ENCODE results near the gene RARRES1. TPM values are rescaled to one million over a fixed set of nuclear protein-coding genes. Genes with fewer than 3 reads are reported as not detected.

The RARRES1 gene
- total RNA-seq, 1 donor from 2014 or later: 742 TPM

- TF ChIP-seq POLR2A (IDR thresholded peaks at IDR 0.05) (no peak), POLR2AphosphoS5 (IDR thresholded peaks at IDR 0.05; ENCODE audit: insufficient read depth in 1 of 2, low read depth in 1 of 2) (no peak), CTCF (IDR thresholded peaks at IDR 0.05) (no peak)
- Histone ChIP-seq H3K4me3 (no peak overlapping the region), H3K27ac (peak overlapping the region; percentile 47), H3K36me3 (no peaks in the 10 kb centered on the region), H3K9me3 (no peaks in the 10 kb centered on the region), H3K4me1 (peaks cover 40% of the 10 kb centered on the region), H3K27me3 (no peaks in the 10 kb centered on the region)
- DNase-seq (ENCODE audit: extremely low spot score in 2 of 2): no peak
- intact Hi-C loops (cut with DNase I): no loop called here
Observed at GRCh38 chr3:158770741-158771350, 38.6 kb upstream of the RARRES1 start.

GRCh38 chr3:158769952-158770740 is 37.9 kb upstream of the RARRES1 start:
- TF ChIP-seq CTCF (IDR thresholded peaks at IDR 0.05) (no peak), POLR2A (IDR thresholded peaks at IDR 0.05) (no peak), POLR2AphosphoS5 (IDR thresholded peaks at IDR 0.05; ENCODE audit: insufficient read depth in 1 of 2, low read depth in 1 of 2) (no peak)
- Histone ChIP-seq H3K36me3 (no peaks in the 10 kb centered on the region), H3K27me3 (no peaks in the 10 kb centered on the region), H3K27ac (peak overlapping the region; percentile 47), H3K4me1 (peaks cover 40% of the 10 kb centered on the region), H3K4me3 (no peak overlapping the region), H3K9me3 (no peaks in the 10 kb centered on the region)
- no peak for DNase-seq (ENCODE audit: extremely low spot score in 2 of 2)
- intact Hi-C loops (cut with DNase I): no loop called here

- Histone ChIP-seq H3K27me3 (no peaks in the 10 kb centered on the region), H3K9me3 (no peaks in the 10 kb centered on the region), H3K27ac (peak overlapping the region; percentile 47), H3K4me3 (no peak overlapping the region), H3K4me1 (peaks cover 40% of the 10 kb centered on the region), H3K36me3 (no peaks in the 10 kb centered on the region)
- intact Hi-C loops (cut with DNase I): no loop called here
- no peak for DNase-seq (ENCODE audit: extremely low spot score in 2 of 2)
- no peak for TF ChIP-seq CTCF (IDR thresholded peaks at IDR 0.05)
- TF ChIP-seq POLR2AphosphoS5 (IDR thresholded peaks at IDR 0.05; ENCODE audit: insufficient read depth in 1 of 2, low read depth in 1 of 2): no peak
- TF ChIP-seq POLR2A (IDR thresholded peaks at IDR 0.05): no peak
Observed at GRCh38 chr3:158769549-158769948, 37.3 kb upstream of the RARRES1 start.

- no peak for DNase-seq (ENCODE audit: extremely low spot score in 2 of 2)
- TF ChIP-seq CTCF (IDR thresholded peaks at IDR 0.05) (no peak), POLR2AphosphoS5 (IDR thresholded peaks at IDR 0.05; ENCODE audit: insufficient read depth in 1 of 2, low read depth in 1 of 2) (peak; percentile 21 to 79)
- no peaks in the 10 kb centered on the region for H3K36me3 ChIP-seq
- no peaks in the 10 kb centered on the region for H3K27me3 ChIP-seq
- H3K4me1 ChIP-seq: peaks cover 40% of the 10 kb centered on the region
- no peak overlapping the region for H3K4me3 ChIP-seq
- H3K27ac ChIP-seq: peak overlapping the region; percentile 47
- intact Hi-C loops (cut with DNase I): no loop called here
- H3K9me3 ChIP-seq: no peaks in the 10 kb centered on the region
Observed at GRCh38 chr3:158768881-158769543, 36.8 kb upstream of the RARRES1 start.
